PC-9 (cell line): ENCODE data around the gene ALKAL2.

ENCODE experiments used
- CTCF ChIP-seq: fragments of 200-600 bp; sonication (generic); conservative IDR thresholded peaks from 2 replicates; pipeline ENCODE4 v1.6.1; 2017; ENCODE audit warnings: mixed run types, antibody characterized with exemption, mild to moderate bottlenecking, moderate library complexity
- EZH2 ChIP-seq: fragments of 200-600 bp; sonication (generic); IDR thresholded peaks from 2 replicates; pipeline ENCODE4 v1.8.0; 2017; ENCODE audit warnings: antibody characterized with exemption, low read depth

DNA sequence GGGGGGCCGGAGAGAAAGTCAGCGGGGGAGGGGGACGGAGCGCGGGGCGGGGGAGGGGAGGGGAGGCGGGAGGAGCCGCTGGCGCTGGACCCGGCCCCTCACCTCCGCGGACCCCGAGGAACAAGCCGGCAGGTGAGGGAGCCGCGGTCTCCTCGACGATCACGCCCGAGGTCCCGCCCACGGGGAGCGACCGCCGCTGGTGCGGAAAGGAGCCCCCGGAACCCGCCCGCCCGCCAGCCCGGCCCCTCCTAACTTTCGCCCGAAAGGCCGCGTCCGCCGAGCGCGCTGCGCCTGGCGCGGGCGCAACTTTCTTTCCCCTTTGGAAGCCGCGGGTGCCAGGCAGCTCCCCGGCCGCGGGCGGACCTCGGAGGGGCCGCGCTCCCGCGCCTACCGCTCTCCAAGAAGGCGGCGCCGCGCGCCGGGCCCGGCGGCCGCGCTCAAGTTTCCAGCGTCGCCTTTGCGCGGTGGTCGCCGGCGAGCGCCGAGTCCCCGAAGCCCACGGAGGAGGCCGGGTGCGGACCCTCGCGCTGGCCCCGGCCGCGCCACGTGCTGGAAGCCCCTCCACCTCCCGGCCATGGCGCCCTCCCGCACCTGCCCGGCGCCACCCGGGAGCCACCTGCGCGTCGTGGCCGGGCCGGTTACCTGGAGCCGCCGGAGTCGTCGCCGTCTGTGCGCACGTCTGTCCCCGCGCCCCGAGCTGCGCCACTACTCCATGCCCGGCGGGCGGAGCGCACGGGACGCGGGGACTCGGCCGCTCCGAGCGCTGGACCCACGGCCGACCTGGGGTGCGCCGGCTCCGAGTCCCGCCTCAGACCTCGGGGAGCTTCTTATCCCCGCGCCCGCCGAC, at the start of gene ALKAL2:
- TF ChIP-seq CTCF: no peak
- no peak for TF ChIP-seq EZH2
